PFSK-1 (cell line): ENCODE measurements around the gene EDC3.

ENCODE experiments used
- FOXP2 ChIP-seq: optimal IDR thresholded peaks from 2 replicates; pipeline ENCODE3; 2011; ENCODE audit warnings: borderline replicate concordance, control low read depth, inconsistent platforms; ENCODE audit not compliant: insufficient read depth; ENCODE audit errors: extremely low read length, extremely low read depth
- POLR2AphosphoS5 ChIP-seq: IDR thresholded peaks from 2 replicates; pipeline ENCODE4 v1.6.1; 2012; ENCODE audit warnings: low read depth, mild to moderate bottlenecking, control low read depth, low read length, moderate library complexity
- SIN3A ChIP-seq: IDR thresholded peaks from 2 replicates; pipeline ENCODE4 v1.6.1; 2012; ENCODE audit warnings: mild to moderate bottlenecking, low read length, moderate library complexity, borderline replicate concordance; ENCODE audit not compliant: insufficient read depth
- TAF1 ChIP-seq: IDR thresholded peaks from 2 replicates; pipeline ENCODE4 v1.6.1; 2012; ENCODE audit warnings: low read length, control low read depth, borderline replicate concordance; ENCODE audit not compliant: insufficient read depth
- TF ChIP-seq, protein P1 (sequence below), 2 experiments: IDR thresholded peaks; 2 replicates each; pipeline versions ENCODE4 v1.6.1 to v1.8.0; 2011 to 2012; ENCODE audit warnings: low read depth in 2 of 2, low read length in 2 of 2, control low read depth in 1 of 2, inconsistent platforms in 1 of 2, mild to moderate bottlenecking in 1 of 2, moderate library complexity in 1 of 2; ENCODE audit not compliant: insufficient read depth in 1 of 2

The EDC3 gene

DNA sequence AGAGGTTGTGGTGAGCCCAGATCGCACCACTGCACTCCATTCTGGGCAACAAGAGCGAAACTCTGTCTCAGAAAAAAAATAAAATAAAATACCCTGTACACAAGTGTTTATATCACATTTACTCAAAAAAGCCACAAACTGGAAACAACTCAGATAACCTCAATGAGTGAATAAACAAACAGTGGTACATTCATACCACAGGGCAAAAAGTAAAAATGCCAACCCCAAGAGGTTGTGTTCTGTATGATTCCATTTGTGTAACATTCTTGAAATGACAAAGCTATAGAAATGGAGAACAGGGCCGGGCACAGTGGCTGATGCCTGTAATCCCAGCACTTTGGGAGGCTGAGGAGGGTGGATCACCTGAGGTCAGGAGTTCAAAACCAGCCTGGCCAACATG is 12.9 kb downstream of the EDC3 start:
- TF ChIP-seq, protein P1, sequence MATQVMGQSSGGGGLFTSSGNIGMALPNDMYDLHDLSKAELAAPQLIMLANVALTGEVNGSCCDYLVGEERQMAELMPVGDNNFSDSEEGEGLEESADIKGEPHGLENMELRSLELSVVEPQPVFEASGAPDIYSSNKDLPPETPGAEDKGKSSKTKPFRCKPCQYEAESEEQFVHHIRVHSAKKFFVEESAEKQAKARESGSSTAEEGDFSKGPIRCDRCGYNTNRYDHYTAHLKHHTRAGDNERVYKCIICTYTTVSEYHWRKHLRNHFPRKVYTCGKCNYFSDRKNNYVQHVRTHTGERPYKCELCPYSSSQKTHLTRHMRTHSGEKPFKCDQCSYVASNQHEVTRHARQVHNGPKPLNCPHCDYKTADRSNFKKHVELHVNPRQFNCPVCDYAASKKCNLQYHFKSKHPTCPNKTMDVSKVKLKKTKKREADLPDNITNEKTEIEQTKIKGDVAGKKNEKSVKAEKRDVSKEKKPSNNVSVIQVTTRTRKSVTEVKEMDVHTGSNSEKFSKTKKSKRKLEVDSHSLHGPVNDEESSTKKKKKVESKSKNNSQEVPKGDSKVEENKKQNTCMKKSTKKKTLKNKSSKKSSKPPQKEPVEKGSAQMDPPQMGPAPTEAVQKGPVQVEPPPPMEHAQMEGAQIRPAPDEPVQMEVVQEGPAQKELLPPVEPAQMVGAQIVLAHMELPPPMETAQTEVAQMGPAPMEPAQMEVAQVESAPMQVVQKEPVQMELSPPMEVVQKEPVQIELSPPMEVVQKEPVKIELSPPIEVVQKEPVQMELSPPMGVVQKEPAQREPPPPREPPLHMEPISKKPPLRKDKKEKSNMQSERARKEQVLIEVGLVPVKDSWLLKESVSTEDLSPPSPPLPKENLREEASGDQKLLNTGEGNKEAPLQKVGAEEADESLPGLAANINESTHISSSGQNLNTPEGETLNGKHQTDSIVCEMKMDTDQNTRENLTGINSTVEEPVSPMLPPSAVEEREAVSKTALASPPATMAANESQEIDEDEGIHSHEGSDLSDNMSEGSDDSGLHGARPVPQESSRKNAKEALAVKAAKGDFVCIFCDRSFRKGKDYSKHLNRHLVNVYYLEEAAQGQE (IDR thresholded peaks at IDR 0.05; ENCODE audit: insufficient read depth in 1 of 2, low read depth in 2 of 2, low read length in 2 of 2) = no peak
- TF ChIP-seq FOXP2 (no peak), SIN3A (no peak), TAF1 (no peak), POLR2AphosphoS5 (no peak)

DNA sequence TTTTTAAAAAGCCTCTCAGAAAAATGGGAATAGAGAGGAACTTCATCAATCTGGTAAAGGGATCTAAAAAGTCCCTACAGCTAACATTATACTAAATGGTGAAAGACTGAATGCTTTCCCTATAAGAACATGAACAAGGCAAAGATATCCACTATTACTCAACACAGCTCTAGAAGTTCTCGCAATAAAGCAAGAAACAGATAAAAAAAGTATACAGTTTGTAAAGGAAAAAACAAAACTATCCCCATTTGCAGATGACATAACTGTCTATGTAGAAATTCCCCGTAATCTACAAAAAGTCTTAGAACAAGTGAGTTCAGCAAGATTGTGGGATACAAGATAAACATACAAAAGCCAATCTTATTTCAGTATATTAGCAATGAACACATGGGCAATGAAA is 15.4 kb downstream of the EDC3 start:
- TF ChIP-seq FOXP2 (no peak), SIN3A (no peak), TAF1 (no peak), POLR2AphosphoS5 (no peak)
- TF ChIP-seq, protein P1 (IDR thresholded peaks at IDR 0.05; ENCODE audit: insufficient read depth in 1 of 2, low read depth in 2 of 2, low read length in 2 of 2) = no peak

DNA sequence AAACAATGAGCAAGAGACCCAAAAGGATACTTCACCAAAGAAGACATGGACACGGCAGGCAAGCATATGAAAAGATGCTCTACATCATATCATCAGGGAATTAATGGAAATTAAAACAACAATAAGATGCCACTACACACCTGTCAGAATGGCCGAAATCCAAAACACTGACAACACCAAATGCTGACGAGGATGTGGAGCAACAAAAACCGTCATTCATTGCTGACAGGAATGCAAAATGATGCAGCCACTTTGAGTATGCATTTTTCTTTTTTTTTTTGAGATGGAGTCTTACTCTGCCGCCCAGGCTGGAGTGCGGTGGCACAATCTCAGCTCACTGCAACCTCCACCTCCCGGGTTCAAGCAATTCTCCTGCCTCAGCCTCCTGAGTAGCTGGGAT is 19.0 kb downstream of the EDC3 start:
- TF ChIP-seq TAF1 (no peak), POLR2AphosphoS5 (no peak), FOXP2 (no peak), SIN3A (no peak)
- TF ChIP-seq, protein P1 (IDR thresholded peaks at IDR 0.05; ENCODE audit: insufficient read depth in 1 of 2, low read depth in 2 of 2, low read length in 2 of 2) = no peak

DNA sequence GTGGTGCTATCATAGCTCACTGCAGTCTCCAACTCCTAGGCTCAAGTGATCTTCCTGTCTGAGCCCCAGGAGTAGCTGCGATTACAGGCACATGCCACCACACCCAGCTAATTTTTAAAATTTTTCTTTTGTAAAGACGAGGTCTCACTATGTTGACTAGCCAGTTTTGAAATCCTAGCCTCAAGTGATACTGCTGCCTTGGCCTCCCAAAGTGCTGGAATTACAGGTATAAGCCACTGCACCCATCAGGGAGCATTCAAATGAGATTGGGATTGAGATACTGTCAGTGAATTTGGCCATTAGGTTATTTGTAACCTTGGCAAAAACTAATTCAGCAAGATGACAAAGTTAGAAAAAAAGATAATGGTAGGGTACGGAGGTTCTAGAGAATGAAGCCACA is 21.7 kb downstream of the EDC3 start:
- TF ChIP-seq FOXP2 = no peak
- TF ChIP-seq TAF1 = no peak
- no peak for TF ChIP-seq SIN3A
- no peak for TF ChIP-seq POLR2AphosphoS5
- TF ChIP-seq, protein P1 (IDR thresholded peaks at IDR 0.05; ENCODE audit: insufficient read depth in 1 of 2, low read depth in 2 of 2, low read length in 2 of 2) = no peak

DNA sequence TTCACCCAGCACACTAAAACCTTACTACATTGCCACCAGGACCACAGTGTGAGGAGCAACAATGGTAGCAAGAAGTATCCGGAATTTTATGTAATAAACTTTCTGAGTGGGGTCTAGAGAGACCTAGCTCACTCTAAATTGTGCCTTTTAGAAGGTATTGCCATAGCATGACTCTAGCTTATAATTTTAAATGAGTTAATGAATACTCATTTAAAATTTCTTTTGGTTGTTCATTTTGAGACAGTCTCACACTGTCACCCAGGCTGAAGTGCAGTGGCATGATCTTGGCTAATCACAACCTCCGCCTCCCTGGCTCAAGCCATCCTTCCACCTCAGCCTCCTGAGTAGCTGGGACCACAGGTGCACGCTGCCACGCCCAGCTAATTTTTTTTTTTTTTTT is 26.2 kb downstream of the EDC3 start:
- no peak for TF ChIP-seq FOXP2
- TF ChIP-seq SIN3A = no peak
- no peak for TF ChIP-seq TAF1
- TF ChIP-seq POLR2AphosphoS5 = no peak
- TF ChIP-seq, protein P1 (IDR thresholded peaks at IDR 0.05; ENCODE audit: insufficient read depth in 1 of 2, low read depth in 2 of 2, low read length in 2 of 2) = no peak
